ENCODE measurements around the gene PIGU. TPM values are rescaled to one million over a fixed set of nuclear protein-coding genes. Genes with fewer than 3 reads are reported as not detected.

Gene PIGU
- total RNA-seq, 1 experiment from 2014 or later, result 25.1 TPM

DNA sequence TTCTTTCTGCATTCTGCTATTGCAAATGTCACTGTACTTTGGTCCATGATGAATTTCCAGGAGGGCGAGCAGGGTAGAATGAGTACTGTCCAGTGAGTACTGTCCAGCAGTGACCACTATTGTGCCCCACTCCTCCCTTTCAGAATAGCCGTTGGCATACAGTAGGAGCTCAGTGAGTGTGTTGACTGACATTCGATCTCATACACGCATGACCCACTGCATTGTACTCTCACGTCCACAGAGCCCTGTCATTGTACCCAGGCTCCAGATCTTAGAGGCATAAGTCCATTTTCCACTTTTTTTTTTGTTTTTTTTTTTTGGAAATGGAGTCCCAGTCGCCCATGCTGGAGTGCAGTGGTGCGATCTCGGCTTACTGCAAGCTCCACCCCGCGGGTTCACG is 152.5 kb downstream of the PIGU start:
- RAD21 ChIA-PET (ENCODE audit: low non-redundant PET in 1 of 2, low total read pairs in 2 of 2, uncharacterized antibody in 2 of 2, unreplicated experiment in 2 of 2), result no interaction called here
- H4K20me1 ChIP-seq (ENCODE audit: insufficient read depth), result no peaks in the 10 kb centered on the region; the same call in 1 of the 2 replicates
- peaks cover 30 to 44% of the 10 kb centered on the region in 2 experiments for H3K4me1 ChIP-seq (ENCODE audit: control insufficient read depth in 1 of 2, insufficient read depth in 2 of 2, low read length in 2 of 2)
- peaks cover 11 to 21% of the 10 kb centered on the region in 2 experiments for H3K36me3 ChIP-seq (ENCODE audit: control insufficient read depth in 1 of 2, insufficient read depth in 2 of 2, low read length in 2 of 2)
- H3K9me3 ChIP-seq (ENCODE audit: control insufficient read depth in 1 of 2, insufficient read depth in 1 of 2, low read depth in 1 of 2, low read length in 2 of 2), result no peaks in the 10 kb centered on the region
- no TSS peak for BruUV-seq (replicated peaks)
- POLR2A ChIA-PET, result no interaction called here
- H3K27me3 ChIP-seq (ENCODE audit: insufficient read depth, low read length), result no peaks in the 10 kb centered on the region
- no peak overlapping the region for H3K4me3 ChIP-seq (replicated peaks in 1 of 2; ENCODE audit: low read depth in 1 of 2, low read length in 2 of 2)
- H3K9me2 ChIP-seq (ENCODE audit: insufficient read depth), result no peaks in the 10 kb centered on the region
- no peak overlapping the region for H3K9ac ChIP-seq (ENCODE audit: low read length)
- H3K4me2 ChIP-seq (ENCODE audit: low read length), result no peak overlapping the region
- CTCF ChIA-PET, result interaction anchor here (1.9 to 6.0 kb wide), 2 partner anchors 8 to 211 kb away, joined by 9 to 127 read pairs; partner anchors contain the start of gene DYNLRB1
- TF ChIP-seq, protein P1, sequence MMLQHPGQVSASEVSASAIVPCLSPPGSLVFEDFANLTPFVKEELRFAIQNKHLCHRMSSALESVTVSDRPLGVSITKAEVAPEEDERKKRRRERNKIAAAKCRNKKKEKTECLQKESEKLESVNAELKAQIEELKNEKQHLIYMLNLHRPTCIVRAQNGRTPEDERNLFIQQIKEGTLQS (IDR thresholded peaks at IDR 0.05), result no peak
- TF ChIP-seq, protein P2, sequence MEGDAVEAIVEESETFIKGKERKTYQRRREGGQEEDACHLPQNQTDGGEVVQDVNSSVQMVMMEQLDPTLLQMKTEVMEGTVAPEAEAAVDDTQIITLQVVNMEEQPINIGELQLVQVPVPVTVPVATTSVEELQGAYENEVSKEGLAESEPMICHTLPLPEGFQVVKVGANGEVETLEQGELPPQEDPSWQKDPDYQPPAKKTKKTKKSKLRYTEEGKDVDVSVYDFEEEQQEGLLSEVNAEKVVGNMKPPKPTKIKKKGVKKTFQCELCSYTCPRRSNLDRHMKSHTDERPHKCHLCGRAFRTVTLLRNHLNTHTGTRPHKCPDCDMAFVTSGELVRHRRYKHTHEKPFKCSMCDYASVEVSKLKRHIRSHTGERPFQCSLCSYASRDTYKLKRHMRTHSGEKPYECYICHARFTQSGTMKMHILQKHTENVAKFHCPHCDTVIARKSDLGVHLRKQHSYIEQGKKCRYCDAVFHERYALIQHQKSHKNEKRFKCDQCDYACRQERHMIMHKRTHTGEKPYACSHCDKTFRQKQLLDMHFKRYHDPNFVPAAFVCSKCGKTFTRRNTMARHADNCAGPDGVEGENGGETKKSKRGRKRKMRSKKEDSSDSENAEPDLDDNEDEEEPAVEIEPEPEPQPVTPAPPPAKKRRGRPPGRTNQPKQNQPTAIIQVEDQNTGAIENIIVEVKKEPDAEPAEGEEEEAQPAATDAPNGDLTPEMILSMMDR (IDR thresholded peaks at IDR 0.05 in 2 of 3, conservative IDR thresholded peaks at IDR 0.05 in 1 of 3; ENCODE audit: borderline replicate concordance in 1 of 3, insufficient read depth in 1 of 3, low read depth in 2 of 3, low read length in 2 of 3), result no peak
- TF ChIP-seq SRF (IDR thresholded peaks at IDR 0.05; ENCODE audit: low read depth) (no peak), EZH2phosphoT487 (IDR thresholded peaks at IDR 0.05; ENCODE audit: borderline replicate concordance) (no peak), JUND (IDR thresholded peaks at IDR 0.05) (no peak), POLR2AphosphoS5 (IDR thresholded peaks at IDR 0.05; ENCODE audit: low read depth, low read length) (no peak), CEBPB (IDR thresholded peaks at IDR 0.05; ENCODE audit: low read depth) (no peak), POLR2A (IDR thresholded peaks at IDR 0.05; ENCODE audit: borderline replicate concordance, extremely low read depth, insufficient read depth, insufficient read length) (no peak), FOSL1 (IDR thresholded peaks at IDR 0.05; ENCODE audit: low read depth) (no peak), ZNF274 (IDR thresholded peaks at IDR 0.05; ENCODE audit: low read depth, low read length) (no peak), YY1 (IDR thresholded peaks at IDR 0.05; ENCODE audit: extremely low read depth, insufficient replicate concordance, low read depth, low read length) (no peak), TCF7L2 (IDR thresholded peaks at IDR 0.05; ENCODE audit: borderline replicate concordance, extremely low read depth, insufficient read depth, insufficient read length) (no peak)
- TF ChIP-seq, protein P3, sequence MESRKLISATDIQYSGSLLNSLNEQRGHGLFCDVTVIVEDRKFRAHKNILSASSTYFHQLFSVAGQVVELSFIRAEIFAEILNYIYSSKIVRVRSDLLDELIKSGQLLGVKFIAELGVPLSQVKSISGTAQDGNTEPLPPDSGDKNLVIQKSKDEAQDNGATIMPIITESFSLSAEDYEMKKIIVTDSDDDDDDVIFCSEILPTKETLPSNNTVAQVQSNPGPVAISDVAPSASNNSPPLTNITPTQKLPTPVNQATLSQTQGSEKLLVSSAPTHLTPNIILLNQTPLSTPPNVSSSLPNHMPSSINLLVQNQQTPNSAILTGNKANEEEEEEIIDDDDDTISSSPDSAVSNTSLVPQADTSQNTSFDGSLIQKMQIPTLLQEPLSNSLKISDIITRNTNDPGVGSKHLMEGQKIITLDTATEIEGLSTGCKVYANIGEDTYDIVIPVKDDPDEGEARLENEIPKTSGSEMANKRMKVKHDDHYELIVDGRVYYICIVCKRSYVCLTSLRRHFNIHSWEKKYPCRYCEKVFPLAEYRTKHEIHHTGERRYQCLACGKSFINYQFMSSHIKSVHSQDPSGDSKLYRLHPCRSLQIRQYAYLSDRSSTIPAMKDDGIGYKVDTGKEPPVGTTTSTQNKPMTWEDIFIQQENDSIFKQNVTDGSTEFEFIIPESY (IDR thresholded peaks at IDR 0.05; ENCODE audit: extremely low read depth, insufficient replicate concordance, low read length), result no peak
- DNase-seq (ENCODE audit: low read depth, low spot score), result no peak
- no peak for ATAC-seq
- no peak overlapping the region for H2AFZ ChIP-seq (ENCODE audit: low read depth, low read length, poor library complexity, severe bottlenecking)
- H3K79me2 ChIP-seq (ENCODE audit: insufficient read depth, low read length), result peaks cover 69% of the 10 kb centered on the region
- intact Hi-C loops (cut with micrococcal nuclease), result no loop called here
- no peak overlapping the region for H3K27ac ChIP-seq (ENCODE audit: low read depth, low read length)
